DND-41 (cell line): ENCODE data around the gene SLC16A10.

Experiments used
- CTCF ChIP-seq: IDR thresholded peaks from 2 replicates; pipeline ENCODE4 v1.5.1; 2012; ENCODE audit warnings: borderline replicate concordance, low read length, moderate library complexity, mild to moderate bottlenecking; ENCODE audit not compliant: poor library complexity, severe bottlenecking; ENCODE audit errors: extremely low read depth
- EZH2 ChIP-seq: IDR thresholded peaks from 3 replicates; pipeline ENCODE4 v1.6.1; 2012; ENCODE audit warnings: borderline replicate concordance, low read depth, mild to moderate bottlenecking, moderate library complexity, low read length, inconsistent platforms; ENCODE audit not compliant: severe bottlenecking

DNA sequence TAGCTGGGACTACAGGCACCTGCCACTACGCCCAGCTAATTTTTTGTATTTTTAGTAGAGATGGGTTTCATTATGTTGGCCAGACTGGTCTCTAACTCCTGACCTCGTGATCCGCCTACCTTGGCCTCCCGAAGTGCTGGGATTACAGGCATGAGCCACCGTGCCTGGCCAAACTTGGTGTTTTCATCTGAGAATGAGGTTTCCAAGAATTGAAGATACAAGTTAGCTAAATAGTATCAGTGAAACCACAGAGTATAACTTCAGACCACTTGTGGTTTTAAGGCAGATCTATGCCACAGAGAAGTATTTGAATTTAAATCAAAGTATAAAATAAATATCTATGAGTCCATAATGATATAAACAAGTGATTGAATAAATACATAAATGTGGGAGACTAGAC is 70.1 kb downstream of the SLC16A10 start:
- TF ChIP-seq CTCF (no peak), EZH2 (no peak)
